Body of pancreas (tissue), 4 donors: ENCODE data around the gene NUBPL. TPM values are rescaled to one million over a fixed set of nuclear protein-coding genes. Genes with fewer than 3 reads are reported as not detected.
A peak's percentile ranks its signal among the peaks of the same experiment; 100 is the strongest.

ENCODE experiments used
- ATAC-seq: fragments of 150-250 bp; one replicate; pipeline ENCODE4 v1.9.1; 2016
- DNase-seq, 4 donors: peaks; one replicate each; pipeline ENCODE4 v3.0.0-alpha.2; 2019
- H3K27ac ChIP-seq, 4 donors: fragments of 200-600 bp; sonication (generic); 1 replicate in 3 of 4; 2 replicates in 1 of 4; pipeline versions ENCODE4 v1.5.1 to v1.6.1; 2016 to 2019; ENCODE audit warnings: mild to moderate bottlenecking in 1 of 4, mixed read lengths in 1 of 4, moderate library complexity in 1 of 4
- H3K27me3 ChIP-seq, 2 donors: fragments of 200-600 bp; sonication (generic); one replicate each; pipeline ENCODE4 v1.6.0; 2016; ENCODE audit warnings: mild to moderate bottlenecking in 1 of 2
- H3K36me3 ChIP-seq, 2 donors: fragments of 200-600 bp; sonication (generic); replicated peaks in 1 of 2; 2 replicates each; pipeline ENCODE4 v1.5.1; 2016; ENCODE audit warnings: low read depth in 2 of 2; ENCODE audit not compliant: insufficient read depth in 1 of 2
- H3K4me1 ChIP-seq: fragments of 200-600 bp; sonication (generic); one replicate; pipeline ENCODE4 v1.6.0; 2016
- H3K4me3 ChIP-seq, 2 donors: fragments of 200-600 bp; sonication (generic); 1 replicate in 1 of 2; 2 replicates in 1 of 2; pipeline ENCODE4 v1.5.1; 2016 to 2019
- H3K9me3 ChIP-seq, 3 donors: fragments of 200-600 bp; sonication (generic); 1 replicate in 2 of 3; 2 replicates in 1 of 3; pipeline ENCODE4 v1.5.1; 2016
- CTCF ChIP-seq, 7 experiments: fragments of 450-650 bp in 4 of 7; fragments of 200-600 bp in 3 of 7; sonication (generic) in 3 of 7; IDR thresholded peaks; one replicate each; pipeline ENCODE4 v1.5.1; 2016 to 2019; ENCODE audit warnings: antibody characterized with exemption in 7 of 7
- POLR2A ChIP-seq, 3 donors: fragments of 450-650 bp; IDR thresholded peaks; one replicate each; pipeline ENCODE4 v1.6.1; 2016; ENCODE audit warnings: antibody characterized with exemption in 3 of 3, mild to moderate bottlenecking in 2 of 3
- WGBS, 2 donors: methylation state at CpG; one replicate each; pipeline ENCODE4 v1.1.5; 2017; 5-methylcytosine and 5-hydroxymethylcytosine counted together
- intact Hi-C: fragments of 100-400 bp; cut with DNase I; formaldehyde crosslinking; loops from one replicate; pipeline ENCODE4 v1.15.1; 2023
- total RNA-seq, 2 donors: library from RNA; depleted of rRNA; stranded (reverse); fragments of >200 nt; gene quantifications; one replicate each; pipeline ENCODE4 v1.1.0, GENCODE V29; 2016

NUBPL gene
- total RNA-seq, 2 donors from 2014 or later, result 4.7 to 18.5 TPM

- Histone ChIP-seq H3K27ac (no peak overlapping the region), H3K4me3 (no peak overlapping the region), H3K4me1 (no peaks in the 10 kb centered on the region), H3K27me3 (no peaks in the 10 kb centered on the region), H3K9me3 (no peaks in the 10 kb centered on the region), H3K36me3 (no peaks in the 10 kb centered on the region)
- WGBS, 2 donors, result 66 to 68% methylated on average over 7 of the region's 7 CpGs
- no peak for DNase-seq
- TF ChIP-seq CTCF (IDR thresholded peaks at IDR 0.05) (no peak), POLR2A (IDR thresholded peaks at IDR 0.05) (no peak)
- no peak for ATAC-seq
- intact Hi-C loops, result no loop called here
These were observed 17.7 kb downstream of the NUBPL start for GRCh38 chr14:31578792-31579501.

DNA sequence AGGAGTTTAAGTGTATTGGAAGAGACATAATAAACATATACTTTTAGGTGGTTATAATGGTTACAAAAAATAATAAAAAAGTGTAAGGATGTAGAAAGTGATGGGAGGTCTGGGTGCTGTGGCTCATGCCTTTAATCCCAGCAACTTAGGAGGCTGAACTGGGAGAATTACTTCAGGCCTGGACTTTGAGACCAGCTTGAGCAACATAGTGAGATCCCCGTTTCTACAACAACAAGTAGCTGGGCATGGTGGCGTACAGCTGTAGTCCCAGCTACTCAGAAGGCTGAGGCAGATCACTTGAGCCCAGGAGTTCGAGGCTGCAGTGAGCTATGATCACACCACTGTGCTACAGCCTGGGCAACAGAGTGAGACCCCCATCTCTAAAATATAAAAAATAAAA, 19.0 kb downstream of the NUBPL start:
- intact Hi-C loops, result no loop called here
- TF ChIP-seq POLR2A (IDR thresholded peaks at IDR 0.05) (no peak), CTCF (IDR thresholded peaks at IDR 0.05) (no peak)
- H3K9me3 ChIP-seq, result no peaks in the 10 kb centered on the region
- H3K27ac ChIP-seq, result no peak overlapping the region
- DNase-seq, result no peak
- no peak for ATAC-seq
- 89 to 95% methylated on average over 3 of the region's 3 CpGs for WGBS, 2 donors
- H3K27me3 ChIP-seq, result no peaks in the 10 kb centered on the region
- H3K4me1 ChIP-seq, result no peaks in the 10 kb centered on the region
- H3K4me3 ChIP-seq, result no peak overlapping the region
- H3K36me3 ChIP-seq, result no peaks in the 10 kb centered on the region

- intact Hi-C loops, result no loop called here
- peak in 1 of 4 donors; percentile 27 for DNase-seq
- H3K36me3 ChIP-seq, result no peaks in the 10 kb centered on the region
- H3K4me3 ChIP-seq, result no peak overlapping the region
- H3K27ac ChIP-seq, result no peak overlapping the region
- TF ChIP-seq CTCF (IDR thresholded peaks at IDR 0.05), result no peak
- WGBS, 2 donors, result 74 to 93% methylated on average over 1 of the region's 1 CpG
- H3K27me3 ChIP-seq, result no peaks in the 10 kb centered on the region
- no peaks in the 10 kb centered on the region for H3K4me1 ChIP-seq
- no peaks in the 10 kb centered on the region for H3K9me3 ChIP-seq
- no peak for ATAC-seq
These were observed 21.1 kb downstream of the NUBPL start for GRCh38 chr14:31582286-31582691.

DNA sequence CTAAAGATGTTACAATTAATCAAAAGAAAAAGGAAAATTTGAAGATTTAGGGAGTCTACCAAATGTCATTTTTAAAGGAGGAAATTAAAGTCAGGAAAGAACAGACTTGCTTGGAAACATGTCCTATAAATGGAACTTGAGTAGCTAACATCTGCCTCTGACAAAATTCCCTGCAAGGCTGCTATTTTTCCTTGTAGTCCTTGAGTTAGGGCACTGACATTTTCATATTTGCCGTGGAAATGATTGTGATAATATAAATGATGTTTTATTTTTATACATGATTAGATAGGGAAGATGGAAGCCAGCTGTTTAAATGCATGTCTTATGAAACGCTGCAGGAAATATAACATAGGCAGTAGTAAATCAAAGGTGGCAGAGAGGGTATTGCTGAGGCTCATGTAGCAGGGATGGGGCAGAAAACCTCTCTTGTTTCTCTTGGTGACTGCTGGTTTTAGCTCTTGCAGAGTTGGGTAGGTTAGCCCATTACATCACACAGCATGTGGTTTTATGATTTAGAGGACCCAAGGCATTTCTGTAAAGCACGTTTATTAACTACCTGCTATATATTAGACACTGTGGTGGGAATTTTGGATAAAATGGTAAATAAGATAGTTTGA, 21.7 kb downstream of the NUBPL start:
- Histone ChIP-seq H3K9me3 (no peaks in the 10 kb centered on the region), H3K27ac (no peak overlapping the region), H3K27me3 (no peaks in the 10 kb centered on the region), H3K36me3 (no peaks in the 10 kb centered on the region), H3K4me1 (no peaks in the 10 kb centered on the region), H3K4me3 (no peak overlapping the region)
- ATAC-seq (no peak), DNase-seq (no peak)
- no peak for TF ChIP-seq POLR2A (IDR thresholded peaks at IDR 0.05)
- no peak for TF ChIP-seq CTCF (IDR thresholded peaks at IDR 0.05)
- intact Hi-C loops, result no loop called here
- WGBS, 2 donors, result 56 to 60% methylated on average over 3 of the region's 3 CpGs

GRCh38 chr14:31590206-31590605, 29.0 kb downstream of the NUBPL start:
- intact Hi-C loops, result no loop called here
- DNase-seq (no peak), ATAC-seq (no peak)
- H3K9me3 ChIP-seq, result no peaks in the 10 kb centered on the region
- WGBS, 2 donors, result 86 to 100% methylated on average over 2 of the region's 2 CpGs
- no peaks in the 10 kb centered on the region for H3K36me3 ChIP-seq
- no peaks in the 10 kb centered on the region for H3K4me1 ChIP-seq
- no peak for TF ChIP-seq CTCF (IDR thresholded peaks at IDR 0.05)
- no peak for TF ChIP-seq POLR2A (IDR thresholded peaks at IDR 0.05)
- no peaks in the 10 kb centered on the region for H3K27me3 ChIP-seq
- no peak overlapping the region for H3K4me3 ChIP-seq
- H3K27ac ChIP-seq, result no peak overlapping the region
